HepG2 (cell line): Measurements from ENCODE around the gene PLK5. TPM values are rescaled to one million over a fixed set of nuclear protein-coding genes. Genes with fewer than 3 reads are reported as not detected.
A peak's percentile ranks its signal among the peaks of the same experiment; 100 is the strongest.

Experiments
- CC2D1A ChIP-seq: sonication (generic); formaldehyde crosslinking; IDR thresholded peaks from 2 replicates; pipeline ENCODE4 v1.8.1; 2023; ENCODE audit warnings: mild to moderate bottlenecking, missing genetic modification reagents
- CCAR2 ChIP-seq: fragments of 200-400 bp; formaldehyde crosslinking; optimal IDR thresholded peaks from 2 replicates; pipeline ENCODE3; 2018; ENCODE audit warnings: low read depth, mild to moderate bottlenecking, low read length, moderate library complexity
- DPF2 ChIP-seq: sonication (generic); formaldehyde crosslinking; IDR thresholded peaks from 2 replicates; pipeline ENCODE4 v1.4.0; 2020; ENCODE audit warnings: mild to moderate bottlenecking, low read depth, missing genetic modification reagents, borderline replicate concordance
- ELF4 ChIP-seq: sonication (generic); formaldehyde crosslinking; IDR thresholded peaks from 2 replicates; pipeline ENCODE4 v1.5.0; 2020; ENCODE audit warnings: missing genetic modification reagents, mild to moderate bottlenecking, moderate library complexity, borderline replicate concordance
- HDAC2 ChIP-seq: sonication (generic); formaldehyde crosslinking; IDR thresholded peaks from 2 replicates; pipeline ENCODE4 v1.4.0; 2020; ENCODE audit warnings: missing genetic modification reagents
- IRX3 ChIP-seq: sonication (generic); formaldehyde crosslinking; IDR thresholded peaks from 2 replicates; pipeline ENCODE4 v1.8.1; 2023; ENCODE audit warnings: mild to moderate bottlenecking, low read depth, missing genetic modification reagents, borderline replicate concordance
- KDM1A ChIP-seq: IDR thresholded peaks from 2 replicates; pipeline ENCODE4 v1.6.1; 2016; ENCODE audit warnings: missing compliant biosample characterization
- MYC ChIP-seq: sonication (generic); formaldehyde crosslinking; IDR thresholded peaks from 2 replicates; pipeline ENCODE4 v1.9.0; 2021; ENCODE audit warnings: missing genetic modification reagents, borderline replicate concordance
- PHB2 ChIP-seq: fragments of 450-650 bp; IDR thresholded peaks from 2 replicates; pipeline ENCODE4 v1.6.1; 2018; ENCODE audit not compliant: partially characterized antibody
- SIX1 ChIP-seq: sonication (generic); formaldehyde crosslinking; IDR thresholded peaks from 2 replicates; pipeline ENCODE4 v1.4.0; 2020; ENCODE audit warnings: missing genetic modification reagents, borderline replicate concordance
- SPEN ChIP-seq: sonication (generic); formaldehyde crosslinking; IDR thresholded peaks from 2 replicates; pipeline ENCODE4 v1.5.1; 2020; ENCODE audit warnings: low read depth, mild to moderate bottlenecking, missing genetic modification reagents
- ZMYM4 ChIP-seq: sonication (generic); formaldehyde crosslinking; IDR thresholded peaks from 2 replicates; pipeline ENCODE4 v1.8.1; 2023; ENCODE audit warnings: mild to moderate bottlenecking, missing genetic modification reagents
- polyA plus RNA-seq, 8 experiments: library from polyadenylated mRNA; depleted of rRNA in 3 of 8; stranded (reverse) in 7 of 8; unstranded in 1 of 8; fragments of >200 nt; fragmentation: Illumina TruSeq in 4 of 8; extraction: Trizol in 4 of 8; gene quantifications; 2 replicates each; pipeline versions ENCODE4 v1.2.1 to v1.2.3, GENCODE V29; 2011 to 2016; ENCODE audit warnings: low read depth in 4 of 8, missing spikeins in 1 of 8, mixed read lengths in 1 of 8; ENCODE audit not compliant: insufficient read depth in 1 of 8
- total RNA-seq, 5 experiments: library from RNA; depleted of rRNA; stranded (reverse); fragments of >200 nt; fragmentation: Illumina TruSeq; extraction: Trizol; gene quantifications; 2 replicates each; pipeline ENCODE4 v1.2.3, GENCODE V29; 2016; ENCODE audit warnings: low read depth in 1 of 5
- TF ChIP-seq, protein P1 (sequence below), 2 experiments: sonication (generic) in 1 of 2; formaldehyde crosslinking in 1 of 2; IDR thresholded peaks; 2 replicates each; pipeline versions ENCODE4 v1.4.0 to v1.6.1; 2016 to 2020; ENCODE audit warnings: borderline replicate concordance in 1 of 2, low read depth in 1 of 2, mild to moderate bottlenecking in 1 of 2, missing genetic modification reagents in 1 of 2
- TF ChIP-seq, protein P2 (sequence below): sonication (generic); formaldehyde crosslinking; conservative IDR thresholded peaks from 2 replicates; pipeline ENCODE4 v1.8.0; 2022; ENCODE audit warnings: mild to moderate bottlenecking, moderate library complexity, missing genetic modification reagents
- TF ChIP-seq, protein P3 (sequence below): sonication (generic); formaldehyde crosslinking; IDR thresholded peaks from 2 replicates; pipeline ENCODE4 v1.4.0; 2020; ENCODE audit warnings: mild to moderate bottlenecking, missing genetic modification reagents
- TF ChIP-seq, protein P4 (sequence below): sonication (generic); formaldehyde crosslinking; IDR thresholded peaks from 2 replicates; pipeline ENCODE4 v1.8.1; 2022; ENCODE audit warnings: mild to moderate bottlenecking, missing genetic modification reagents
- TF ChIP-seq, protein P5 (sequence below): sonication (generic); formaldehyde crosslinking; IDR thresholded peaks from 2 replicates; pipeline ENCODE4 v1.5.0; 2020; ENCODE audit warnings: mild to moderate bottlenecking, missing genetic modification reagents
- TF ChIP-seq, protein P6 (sequence below): sonication (generic); formaldehyde crosslinking; IDR thresholded peaks from 2 replicates; pipeline ENCODE4 v1.4.0; 2020; ENCODE audit warnings: missing genetic modification reagents

The PLK5 gene
- total and polyA plus RNA-seq, 2 of the 13 experiments (the other 11 are each of a cell fraction or from before 2014, with no cell fraction given), result not detected

DNA sequence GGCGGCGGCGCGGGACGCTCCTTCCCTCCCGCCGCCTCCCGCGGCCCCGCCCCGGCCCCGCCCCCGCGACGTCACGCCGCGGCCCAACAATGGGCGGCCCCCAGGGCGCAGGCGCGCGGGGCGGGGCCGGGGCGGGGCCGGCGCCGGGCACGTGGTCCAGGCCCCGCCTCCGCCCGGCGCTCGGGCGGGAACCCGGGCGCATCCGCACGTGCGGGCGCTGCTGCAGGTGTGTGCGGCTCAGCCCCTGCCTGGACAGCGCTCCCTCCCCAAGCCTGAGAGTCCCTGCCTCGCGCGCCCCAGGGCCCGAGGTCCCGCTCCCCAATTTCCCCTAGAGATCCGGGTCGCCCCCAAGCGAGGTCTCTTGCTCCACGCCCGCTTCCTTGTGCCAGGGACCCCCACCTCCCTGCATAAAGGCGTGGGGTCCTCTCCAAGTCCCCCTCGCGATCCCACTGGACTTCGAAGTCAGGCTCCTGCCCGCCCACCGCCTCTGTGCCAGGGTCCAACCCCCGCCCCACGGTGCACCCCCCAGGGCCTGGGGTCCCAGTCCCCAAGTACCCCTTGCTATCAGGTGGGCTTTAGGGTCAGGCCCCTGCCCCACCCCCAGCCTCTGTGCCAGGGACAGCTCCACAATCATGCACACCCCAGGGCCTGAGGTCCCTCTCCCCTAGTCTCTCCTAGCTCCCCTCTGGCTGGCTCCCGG, 44.6 kb downstream of the PLK5 start, which contains the start of gene MEX3D (continued):
- TF ChIP-seq, protein P1, sequence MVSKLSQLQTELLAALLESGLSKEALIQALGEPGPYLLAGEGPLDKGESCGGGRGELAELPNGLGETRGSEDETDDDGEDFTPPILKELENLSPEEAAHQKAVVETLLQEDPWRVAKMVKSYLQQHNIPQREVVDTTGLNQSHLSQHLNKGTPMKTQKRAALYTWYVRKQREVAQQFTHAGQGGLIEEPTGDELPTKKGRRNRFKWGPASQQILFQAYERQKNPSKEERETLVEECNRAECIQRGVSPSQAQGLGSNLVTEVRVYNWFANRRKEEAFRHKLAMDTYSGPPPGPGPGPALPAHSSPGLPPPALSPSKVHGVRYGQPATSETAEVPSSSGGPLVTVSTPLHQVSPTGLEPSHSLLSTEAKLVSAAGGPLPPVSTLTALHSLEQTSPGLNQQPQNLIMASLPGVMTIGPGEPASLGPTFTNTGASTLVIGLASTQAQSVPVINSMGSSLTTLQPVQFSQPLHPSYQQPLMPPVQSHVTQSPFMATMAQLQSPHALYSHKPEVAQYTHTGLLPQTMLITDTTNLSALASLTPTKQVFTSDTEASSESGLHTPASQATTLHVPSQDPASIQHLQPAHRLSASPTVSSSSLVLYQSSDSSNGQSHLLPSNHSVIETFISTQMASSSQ (IDR thresholded peaks at IDR 0.05; ENCODE audit: low read depth), result no peak
- TF ChIP-seq, protein P1 (CRISPR knock-in tag; IDR thresholded peaks at IDR 0.05; ENCODE audit: borderline replicate concordance), result 0 out of 2 replicates have a peak, but pooled peaks have one; percentile 47
- TF ChIP-seq SPEN (CRISPR knock-in tag), result peak; percentile 59; the same call in 1 of the 2 replicates
- TF ChIP-seq ELF4 (CRISPR knock-in tag), result no peak
- TF ChIP-seq CC2D1A, result no peak
- TF ChIP-seq SIX1 (CRISPR knock-in tag), result no peak
- TF ChIP-seq, protein P2, sequence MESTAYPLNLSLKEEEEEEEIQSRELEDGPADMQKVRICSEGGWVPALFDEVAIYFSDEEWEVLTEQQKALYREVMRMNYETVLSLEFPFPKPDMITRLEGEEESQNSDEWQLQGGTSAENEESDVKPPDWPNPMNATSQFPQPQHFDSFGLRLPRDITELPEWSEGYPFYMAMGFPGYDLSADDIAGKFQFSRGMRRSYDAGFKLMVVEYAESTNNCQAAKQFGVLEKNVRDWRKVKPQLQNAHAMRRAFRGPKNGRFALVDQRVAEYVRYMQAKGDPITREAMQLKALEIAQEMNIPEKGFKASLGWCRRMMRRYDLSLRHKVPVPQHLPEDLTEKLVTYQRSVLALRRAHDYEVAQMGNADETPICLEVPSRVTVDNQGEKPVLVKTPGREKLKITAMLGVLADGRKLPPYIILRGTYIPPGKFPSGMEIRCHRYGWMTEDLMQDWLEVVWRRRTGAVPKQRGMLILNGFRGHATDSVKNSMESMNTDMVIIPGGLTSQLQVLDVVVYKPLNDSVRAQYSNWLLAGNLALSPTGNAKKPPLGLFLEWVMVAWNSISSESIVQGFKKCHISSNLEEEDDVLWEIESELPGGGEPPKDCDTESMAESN (CRISPR knock-in tag), result 0 out of 2 replicates have a peak, but pooled peaks have one; percentile 31
- TF ChIP-seq CCAR2, result no peak
- TF ChIP-seq, protein P3, sequence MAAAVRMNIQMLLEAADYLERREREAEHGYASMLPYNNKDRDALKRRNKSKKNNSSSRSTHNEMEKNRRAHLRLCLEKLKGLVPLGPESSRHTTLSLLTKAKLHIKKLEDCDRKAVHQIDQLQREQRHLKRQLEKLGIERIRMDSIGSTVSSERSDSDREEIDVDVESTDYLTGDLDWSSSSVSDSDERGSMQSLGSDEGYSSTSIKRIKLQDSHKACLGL (CRISPR knock-in tag), result peak; percentile 94
- TF ChIP-seq HDAC2 (CRISPR knock-in tag), result no peak
- TF ChIP-seq ZMYM4 (CRISPR knock-in tag), result no peak
- TF ChIP-seq MYC, result peak; percentile 82; the same call in 1 of the 2 replicates
- TF ChIP-seq, protein P4, sequence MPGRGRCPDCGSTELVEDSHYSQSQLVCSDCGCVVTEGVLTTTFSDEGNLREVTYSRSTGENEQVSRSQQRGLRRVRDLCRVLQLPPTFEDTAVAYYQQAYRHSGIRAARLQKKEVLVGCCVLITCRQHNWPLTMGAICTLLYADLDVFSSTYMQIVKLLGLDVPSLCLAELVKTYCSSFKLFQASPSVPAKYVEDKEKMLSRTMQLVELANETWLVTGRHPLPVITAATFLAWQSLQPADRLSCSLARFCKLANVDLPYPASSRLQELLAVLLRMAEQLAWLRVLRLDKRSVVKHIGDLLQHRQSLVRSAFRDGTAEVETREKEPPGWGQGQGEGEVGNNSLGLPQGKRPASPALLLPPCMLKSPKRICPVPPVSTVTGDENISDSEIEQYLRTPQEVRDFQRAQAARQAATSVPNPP, result no peak
- TF ChIP-seq PHB2, result no peak
- no peak for TF ChIP-seq KDM1A
- TF ChIP-seq, protein P5, sequence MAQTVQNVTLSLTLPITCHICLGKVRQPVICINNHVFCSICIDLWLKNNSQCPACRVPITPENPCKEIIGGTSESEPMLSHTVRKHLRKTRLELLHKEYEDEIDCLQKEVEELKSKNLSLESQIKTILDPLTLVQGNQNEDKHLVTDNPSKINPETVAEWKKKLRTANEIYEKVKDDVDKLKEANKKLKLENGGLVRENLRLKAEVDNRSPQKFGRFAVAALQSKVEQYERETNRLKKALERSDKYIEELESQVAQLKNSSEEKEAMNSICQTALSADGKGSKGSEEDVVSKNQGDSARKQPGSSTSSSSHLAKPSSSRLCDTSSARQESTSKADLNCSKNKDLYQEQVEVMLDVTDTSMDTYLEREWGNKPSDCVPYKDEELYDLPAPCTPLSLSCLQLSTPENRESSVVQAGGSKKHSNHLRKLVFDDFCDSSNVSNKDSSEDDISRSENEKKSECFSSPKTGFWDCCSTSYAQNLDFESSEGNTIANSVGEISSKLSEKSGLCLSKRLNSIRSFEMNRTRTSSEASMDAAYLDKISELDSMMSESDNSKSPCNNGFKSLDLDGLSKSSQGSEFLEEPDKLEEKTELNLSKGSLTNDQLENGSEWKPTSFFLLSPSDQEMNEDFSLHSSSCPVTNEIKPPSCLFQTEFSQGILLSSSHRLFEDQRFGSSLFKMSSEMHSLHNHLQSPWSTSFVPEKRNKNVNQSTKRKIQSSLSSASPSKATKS (CRISPR knock-in tag), result peak; percentile 66; the same call in 1 of the 2 replicates
- TF ChIP-seq, protein P6, sequence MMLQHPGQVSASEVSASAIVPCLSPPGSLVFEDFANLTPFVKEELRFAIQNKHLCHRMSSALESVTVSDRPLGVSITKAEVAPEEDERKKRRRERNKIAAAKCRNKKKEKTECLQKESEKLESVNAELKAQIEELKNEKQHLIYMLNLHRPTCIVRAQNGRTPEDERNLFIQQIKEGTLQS (CRISPR knock-in tag), result peak; percentile 60; the same call in 1 of the 2 replicates
- TF ChIP-seq DPF2 (CRISPR knock-in tag), result no peak
- TF ChIP-seq IRX3 (CRISPR knock-in tag), result peak; percentile 65; the same call in 1 of the 2 replicates
